Lung (tissue), 12 donors: Measurements from ENCODE around the gene CHST13. TPM values are rescaled to one million over a fixed set of nuclear protein-coding genes. Genes with fewer than 3 reads are reported as not detected.

Experiments used
- ATAC-seq: fragments of 200-7000 bp; cut with Tn5 transposase; one replicate; pipeline ENCODE4 v1.9.1; 2020; ENCODE audit warnings: moderate number of reproducible peaks; ENCODE audit not compliant: insufficient read depth, low FRiP score
- DNase-seq, 3 donors: peaks; one replicate each; pipeline ENCODE4 v3.0.0-alpha.2; 2013 to 2017
- H3K27ac ChIP-seq, 2 donors: one replicate each; pipeline ENCODE4 v1.5.1; 2013; ENCODE audit warnings: mild to moderate bottlenecking in 2 of 2, moderate library complexity in 2 of 2, control low read depth in 1 of 2, inconsistent platforms in 1 of 2, low read depth in 1 of 2, low read length in 1 of 2
- H3K27me3 ChIP-seq, 3 donors: one replicate each; pipeline ENCODE4 v1.5.1; 2013; ENCODE audit warnings: low read length in 2 of 3; ENCODE audit not compliant: control insufficient read depth in 3 of 3, insufficient read depth in 3 of 3
- H3K36me3 ChIP-seq, 4 donors: one replicate each; pipeline ENCODE4 v1.5.1; 2013; ENCODE audit warnings: low read length in 4 of 4, mild to moderate bottlenecking in 1 of 4, moderate library complexity in 1 of 4; ENCODE audit not compliant: control insufficient read depth in 4 of 4, insufficient read depth in 4 of 4
- H3K4me1 ChIP-seq, 5 donors: one replicate each; pipeline ENCODE4 v1.5.1; 2013; ENCODE audit warnings: low read length in 5 of 5, mild to moderate bottlenecking in 2 of 5, moderate library complexity in 1 of 5; ENCODE audit not compliant: control insufficient read depth in 5 of 5, insufficient read depth in 5 of 5
- H3K4me3 ChIP-seq: one replicate; pipeline ENCODE4 v1.5.1; 2013; ENCODE audit warnings: mild to moderate bottlenecking, control low read depth, moderate library complexity
- H3K9ac ChIP-seq, 2 donors: one replicate each; pipeline ENCODE4 v1.5.1; 2013; ENCODE audit warnings: low read length in 2 of 2, control low read depth in 1 of 2; ENCODE audit not compliant: insufficient read depth in 1 of 2
- H3K9me3 ChIP-seq, 4 donors: one replicate each; pipeline ENCODE4 v1.5.1; 2013; ENCODE audit warnings: low read length in 3 of 4, mild to moderate bottlenecking in 1 of 4, moderate library complexity in 1 of 4; ENCODE audit not compliant: control insufficient read depth in 4 of 4, insufficient read depth in 3 of 4
- CTCF ChIP-seq: IDR thresholded peaks from 2 replicates; pipeline ENCODE4 v1.5.1; 2012; ENCODE audit warnings: mild to moderate bottlenecking; ENCODE audit errors: control extremely low read depth, extremely low read depth
- WGBS, 2 donors: extraction: QIAGEN DNeasy Blood & Tissue Kit; methylation state at CpG; one replicate each; pipeline ENCODE4 v1.1.7; 2013; 5-methylcytosine and 5-hydroxymethylcytosine counted together
- polyA plus RNA-seq, 2 donors: library from polyadenylated mRNA; stranded (reverse); fragments of 200-250 nt; gene quantifications; one replicate each; pipeline ENCODE4 v1.2.1, GENCODE V29; 2013
- total RNA-seq, 2 donors: library from RNA; depleted of rRNA in 1 of 2; stranded (reverse); fragments of >200 nt in 1 of 2; gene quantifications; one replicate each; pipeline ENCODE4 v1.2.1, GENCODE V29; 2014 to 2021
- donor health status: control.
- donor health status: control.
- donor health status: Bipolar disorder and iron deficiency.
- donor health status: healthy.
- donor health status: DM: yes; HTN: yes; CAD: no.

Gene CHST13
- total and polyA plus RNA-seq, 4 donors = 0.51 to 3.6 (median 1.7) TPM

GRCh38 chr3:126507886-126508285 lies 16.1 kb upstream of the CHST13 start:
- Histone ChIP-seq H3K9ac (no peak overlapping the region), H3K27ac (no peak overlapping the region), H3K9me3 (no peaks in the 10 kb centered on the region), H3K4me1 (peaks cover 0 to 11% (median 0%) of the 10 kb centered on the region in 5 donors), H3K4me3 (no peak overlapping the region), H3K36me3 (no peaks in the 10 kb centered on the region), H3K27me3 (peaks cover 0 to 2% (median 0%) of the 10 kb centered on the region in 3 donors)
- no peak for TF ChIP-seq CTCF
- no peak for ATAC-seq
- WGBS, 2 donors = 84 to 90% methylated on average over 9 of the region's 9 CpGs
- DNase-seq = no peak

- no peak for TF ChIP-seq CTCF
- peaks cover 0 to 11% (median 0%) of the 10 kb centered on the region in 5 donors for H3K4me1 ChIP-seq
- DNase-seq (no peak), ATAC-seq (no peak)
- no peak overlapping the region for H3K27ac ChIP-seq
- no peak overlapping the region for H3K9ac ChIP-seq
- H3K27me3 ChIP-seq = peaks cover 0 to 1% (median 0%) of the 10 kb centered on the region in 3 donors
- no peak overlapping the region for H3K4me3 ChIP-seq
- 88 to 91% methylated on average over 4 of the region's 4 CpGs for WGBS, 2 donors
- no peaks in the 10 kb centered on the region for H3K9me3 ChIP-seq
- H3K36me3 ChIP-seq = no peaks in the 10 kb centered on the region
Measured at GRCh38 chr3:126508564-126508964, 15.4 kb upstream of the CHST13 start.

- Histone ChIP-seq H3K4me3 (no peak overlapping the region), H3K9ac (no peak overlapping the region), H3K9me3 (no peaks in the 10 kb centered on the region), H3K4me1 (peaks cover 0 to 11% (median 0%) of the 10 kb centered on the region in 5 donors), H3K36me3 (no peaks in the 10 kb centered on the region), H3K27ac (no peak overlapping the region), H3K27me3 (no peaks in the 10 kb centered on the region)
- WGBS, 2 donors = 70 to 85% methylated on average over 18 of the region's 18 CpGs
- DNase-seq (peak in 2 of 3 donors; percentile 49 to 60), ATAC-seq (no peak)
- TF ChIP-seq CTCF = no peak
Measured at GRCh38 chr3:126509597-126510307, 14.2 kb upstream of the CHST13 start.
